Astrocyte (in vitro differentiated cells and primary cell): ENCODE results near the gene RGS14. TPM values are rescaled to one million over a fixed set of nuclear protein-coding genes. Genes with fewer than 3 reads are reported as not detected.

Experiments used
- DNase-seq: peaks from one replicate; pipeline ENCODE4 v3.0.0-alpha.2; 2010; ENCODE audit warnings: low read depth
- FAIRE-seq: peaks from 2 replicates; lab custom pipeline; 2011; peaks lifted over from hg19 to GRCh38; lab: Jason Lieb, UNC
- H2AFZ ChIP-seq: 2 replicates; pipeline ENCODE4 v1.6.0; 2012; ENCODE audit warnings: low read depth, low read length, inconsistent platforms
- H3K27ac ChIP-seq: 2 replicates; pipeline ENCODE4 v1.5.1; 2011; ENCODE audit warnings: low read depth, low read length, inconsistent platforms
- H3K27me3 ChIP-seq: 2 replicates; pipeline ENCODE4 v1.6.0; 2011; ENCODE audit warnings: low read length, inconsistent platforms; ENCODE audit not compliant: insufficient read depth
- H3K36me3 ChIP-seq: 2 replicates; pipeline ENCODE4 v1.5.1; 2011; ENCODE audit warnings: low read length, inconsistent platforms; ENCODE audit not compliant: insufficient read depth
- H3K4me1 ChIP-seq: 2 replicates; pipeline ENCODE4 v1.5.1; 2011; ENCODE audit warnings: low read length, inconsistent platforms; ENCODE audit not compliant: insufficient read depth
- H3K4me2 ChIP-seq: 2 replicates; pipeline ENCODE4 v1.6.0; 2012; ENCODE audit warnings: low read length, inconsistent platforms
- H3K4me3 ChIP-seq: 2 replicates; pipeline ENCODE4 v1.5.1; 2011; ENCODE audit warnings: low read depth, mild to moderate bottlenecking, low read length, inconsistent platforms; ENCODE audit not compliant: insufficient read depth
- H3K79me2 ChIP-seq: 2 replicates; pipeline ENCODE4 v1.6.0; 2012; ENCODE audit warnings: mild to moderate bottlenecking, low read length, inconsistent platforms; ENCODE audit not compliant: insufficient read depth
- H3K9ac ChIP-seq: 2 replicates; pipeline ENCODE4 v1.6.0; 2012; ENCODE audit warnings: mild to moderate bottlenecking, low read length, inconsistent platforms
- H3K9me3 ChIP-seq: 2 replicates; pipeline ENCODE4 v1.5.1; 2012; ENCODE audit warnings: low read depth, mild to moderate bottlenecking, low read length, inconsistent platforms; ENCODE audit not compliant: insufficient read depth
- H4K20me1 ChIP-seq: 2 replicates; pipeline ENCODE4 v1.6.0; 2012; ENCODE audit warnings: low read length, inconsistent platforms; ENCODE audit not compliant: insufficient read depth
- H3K27ac Mint-ChIP-seq: one replicate; pipeline ENCODE4 v1.8.0; 2021; ENCODE audit warnings: mild to moderate bottlenecking, mixed read lengths; ENCODE audit not compliant: unreplicated experiment
- H3K27me3 Mint-ChIP-seq: one replicate; pipeline ENCODE4 v1.8.0; 2021; ENCODE audit warnings: low read depth, mixed read lengths; ENCODE audit not compliant: unreplicated experiment
- H3K36me3 Mint-ChIP-seq: one replicate; pipeline ENCODE4 v1.8.0; 2021; ENCODE audit warnings: low read depth, mixed read lengths; ENCODE audit not compliant: unreplicated experiment
- H3K4me1 Mint-ChIP-seq: one replicate; pipeline ENCODE4 v1.8.0; 2021; ENCODE audit warnings: low read depth, mixed read lengths; ENCODE audit not compliant: unreplicated experiment
- H3K4me3 Mint-ChIP-seq: one replicate; pipeline ENCODE4 v1.8.0; 2021; ENCODE audit warnings: mild to moderate bottlenecking, moderate library complexity, mixed read lengths; ENCODE audit not compliant: unreplicated experiment
- H3K9me3 Mint-ChIP-seq: one replicate; pipeline ENCODE4 v1.8.0; 2021; ENCODE audit warnings: mild to moderate bottlenecking, mixed read lengths; ENCODE audit not compliant: unreplicated experiment
- EZH2 ChIP-seq: IDR thresholded peaks from 2 replicates; pipeline ENCODE4 v1.6.1; 2012; ENCODE audit warnings: mild to moderate bottlenecking, low read length, inconsistent platforms; ENCODE audit not compliant: insufficient read depth
- total RNA-seq: library from RNA; stranded (reverse); gene quantifications from 2 replicates; pipeline ENCODE4 v1.2.1, GENCODE V29; 2021
- TF ChIP-seq, protein P1 (sequence below): IDR thresholded peaks from 2 replicates; pipeline ENCODE4 v1.5.1; 2011; ENCODE audit warnings: low read depth, mild to moderate bottlenecking, inconsistent platforms, low read length, moderate library complexity; ENCODE audit not compliant: insufficient read depth

RGS14 gene
- total RNA-seq, 1 donor from 2014 or later = 7.8 TPM

- Histone ChIP-seq H4K20me1 (peaks cover 59% of the 10 kb centered on the region), H3K9me3 (no peaks in the 10 kb centered on the region), H3K79me2 (peaks cover 85% of the 10 kb centered on the region), H2AFZ (no peak overlapping the region), H3K4me3 (no peak overlapping the region), H3K4me2 (no peak overlapping the region), H3K9ac (no peak overlapping the region), H3K36me3 (peaks cover 24% of the 10 kb centered on the region), H3K4me1 (peaks cover 4% of the 10 kb centered on the region), H3K27me3 (no peaks in the 10 kb centered on the region), H3K27ac (no peak overlapping the region)
- H3K36me3 Mint-ChIP-seq = peaks cover 6% of the 10 kb centered on the region
- no peaks in the 10 kb centered on the region for H3K27me3 Mint-ChIP-seq
- TF ChIP-seq EZH2 = no peak
- TF ChIP-seq, protein P1, sequence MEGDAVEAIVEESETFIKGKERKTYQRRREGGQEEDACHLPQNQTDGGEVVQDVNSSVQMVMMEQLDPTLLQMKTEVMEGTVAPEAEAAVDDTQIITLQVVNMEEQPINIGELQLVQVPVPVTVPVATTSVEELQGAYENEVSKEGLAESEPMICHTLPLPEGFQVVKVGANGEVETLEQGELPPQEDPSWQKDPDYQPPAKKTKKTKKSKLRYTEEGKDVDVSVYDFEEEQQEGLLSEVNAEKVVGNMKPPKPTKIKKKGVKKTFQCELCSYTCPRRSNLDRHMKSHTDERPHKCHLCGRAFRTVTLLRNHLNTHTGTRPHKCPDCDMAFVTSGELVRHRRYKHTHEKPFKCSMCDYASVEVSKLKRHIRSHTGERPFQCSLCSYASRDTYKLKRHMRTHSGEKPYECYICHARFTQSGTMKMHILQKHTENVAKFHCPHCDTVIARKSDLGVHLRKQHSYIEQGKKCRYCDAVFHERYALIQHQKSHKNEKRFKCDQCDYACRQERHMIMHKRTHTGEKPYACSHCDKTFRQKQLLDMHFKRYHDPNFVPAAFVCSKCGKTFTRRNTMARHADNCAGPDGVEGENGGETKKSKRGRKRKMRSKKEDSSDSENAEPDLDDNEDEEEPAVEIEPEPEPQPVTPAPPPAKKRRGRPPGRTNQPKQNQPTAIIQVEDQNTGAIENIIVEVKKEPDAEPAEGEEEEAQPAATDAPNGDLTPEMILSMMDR = no peak
- no peak overlapping the region for H3K4me3 Mint-ChIP-seq
- no peak overlapping the region for H3K27ac Mint-ChIP-seq
- H3K9me3 Mint-ChIP-seq = no peaks in the 10 kb centered on the region
- peaks cover 7% of the 10 kb centered on the region for H3K4me1 Mint-ChIP-seq
- FAIRE-seq (no peak), DNase-seq (no peak)
Observed at GRCh38 chr5:177344891-177345290, 12.8 kb upstream of the RGS14 start.

DNA sequence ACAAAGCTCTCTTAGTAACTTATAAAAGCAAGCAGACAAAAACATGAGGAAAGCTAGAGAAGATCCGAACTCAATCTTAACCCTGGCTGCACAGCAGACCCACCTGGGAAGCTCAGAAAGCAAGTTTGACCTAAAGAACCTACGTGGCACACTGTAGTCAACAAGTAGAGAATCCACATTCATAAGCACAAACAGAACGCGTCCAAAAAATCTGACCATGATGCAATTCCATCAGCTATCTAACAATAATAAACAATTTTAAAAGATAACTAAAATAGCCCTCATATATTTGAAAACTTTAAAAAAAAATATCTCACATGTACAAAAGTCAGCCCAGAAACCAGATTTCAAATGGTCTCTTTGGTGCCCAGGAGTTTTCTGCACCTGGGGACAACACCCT lies 10.9 kb upstream of the RGS14 start:
- no peak overlapping the region for H3K9ac ChIP-seq
- Mint-ChIP-seq H3K4me1 (peaks cover 15% of the 10 kb centered on the region), H3K27me3 (no peaks in the 10 kb centered on the region), H3K27ac (no peak overlapping the region), H3K4me3 (no peak overlapping the region), H3K36me3 (no peaks in the 10 kb centered on the region), H3K9me3 (no peaks in the 10 kb centered on the region)
- no peak overlapping the region for H3K4me2 ChIP-seq
- peaks cover 62% of the 10 kb centered on the region for H4K20me1 ChIP-seq
- DNase-seq (no peak), FAIRE-seq (no peak)
- TF ChIP-seq EZH2 = no peak
- TF ChIP-seq, protein P1 = no peak
- no peak overlapping the region for H2AFZ ChIP-seq
- peaks cover 88% of the 10 kb centered on the region for H3K79me2 ChIP-seq
- peaks cover 14% of the 10 kb centered on the region for H3K4me1 ChIP-seq
- no peak overlapping the region for H3K4me3 ChIP-seq
- H3K27me3 ChIP-seq = no peaks in the 10 kb centered on the region
- no peak overlapping the region for H3K27ac ChIP-seq
- H3K9me3 ChIP-seq = no peaks in the 10 kb centered on the region
- peaks cover 24% of the 10 kb centered on the region for H3K36me3 ChIP-seq

GRCh38 chr5:177347699-177348098 lies 10.0 kb upstream of the RGS14 start:
- Histone ChIP-seq H3K27ac (no peak overlapping the region), H3K9ac (no peak overlapping the region), H3K4me3 (no peak overlapping the region), H3K36me3 (peaks cover 24% of the 10 kb centered on the region), H2AFZ (no peak overlapping the region), H3K9me3 (no peaks in the 10 kb centered on the region), H4K20me1 (peaks cover 58% of the 10 kb centered on the region), H3K4me1 (peaks cover 18% of the 10 kb centered on the region), H3K27me3 (no peaks in the 10 kb centered on the region), H3K79me2 (peaks cover 79% of the 10 kb centered on the region), H3K4me2 (no peak overlapping the region)
- no peak for DNase-seq
- H3K27ac Mint-ChIP-seq = no peak overlapping the region
- peaks cover 15% of the 10 kb centered on the region for H3K4me1 Mint-ChIP-seq
- H3K9me3 Mint-ChIP-seq = no peaks in the 10 kb centered on the region
- no peaks in the 10 kb centered on the region for H3K36me3 Mint-ChIP-seq
- no peak for TF ChIP-seq EZH2
- TF ChIP-seq, protein P1 = no peak
- FAIRE-seq = no peak
- H3K4me3 Mint-ChIP-seq = no peak overlapping the region
- H3K27me3 Mint-ChIP-seq = no peaks in the 10 kb centered on the region
